ENCODE data around the gene SMIM10L2A. TPM values are rescaled to one million over a fixed set of nuclear protein-coding genes. Genes with fewer than 3 reads are reported as not detected.
"Not testable (repeated sequence)": the region's sequence is repeated elsewhere in the genome, so short reads cannot be mapped to it uniquely, and the experiment has no call there.

The SMIM10L2A gene
- polyA plus RNA-seq, 1 donor = 2.2 TPM

- no peak for DNase-seq (ENCODE audit: low read depth)
Observed at GRCh38 chrX:135453381-135453780, 31.6 kb downstream of the SMIM10L2A start.

- DNase-seq (ENCODE audit: low read depth) = no peak
Observed at GRCh38 chrX:135454816-135455215, 33.1 kb downstream of the SMIM10L2A start.

GRCh38 chrX:135461756-135462155 is 40.0 kb downstream of the SMIM10L2A start:
- DNase-seq (ENCODE audit: low read depth) = not testable (repeated sequence)

GRCh38 chrX:135463937-135464336 is 42.2 kb downstream of the SMIM10L2A start:
- DNase-seq (ENCODE audit: low read depth) = no peak

GRCh38 chrX:135476378-135476777 is 54.6 kb downstream of the SMIM10L2A start:
- no peak for DNase-seq (ENCODE audit: low read depth)

- no peak for DNase-seq (ENCODE audit: low read depth)
Observed at GRCh38 chrX:135477576-135477975, 55.8 kb downstream of the SMIM10L2A start.

Other genes starting within 250 kb of the SMIM10L2A start
- not detected for gene ETDA, start 169.9 kb upstream of the SMIM10L2A start, polyA plus RNA-seq (ENCODE audit: insufficient read length)
- gene ETDC, start 112.5 kb upstream of the SMIM10L2A start, polyA plus RNA-seq (ENCODE audit: insufficient read length) = not detected
- 8.1 TPM for gene ZNF75D, start 77.8 kb upstream of the SMIM10L2A start, polyA plus RNA-seq (ENCODE audit: insufficient read length)
- gene ZNF449, start 77.1 kb upstream of the SMIM10L2A start, polyA plus RNA-seq (ENCODE audit: insufficient read length) = 13.8 TPM
- gene INTS6L, start 98.7 kb downstream of the SMIM10L2A start, polyA plus RNA-seq (ENCODE audit: insufficient read length) = 11.1 TPM

All from forelimb muscle (tissue), 1 donor.